GM12875 (cell line): ENCODE data around the gene ART1.

Experiments used
- H3K4me3 ChIP-seq: one replicate; pipeline ENCODE4 v1.5.1; 2011; ENCODE audit warnings: low read depth, low read length, control low read depth
- CTCF ChIP-seq: IDR thresholded peaks from 2 replicates; pipeline ENCODE4 v1.5.1; 2011; ENCODE audit warnings: low read depth, mild to moderate bottlenecking, control low read depth, inconsistent platforms, low read length, moderate library complexity, borderline replicate concordance; ENCODE audit not compliant: insufficient read depth

The ART1 gene

GRCh38 chr11:3635641-3636375 lies 9.1 kb upstream of the ART1 start:
- no peak for TF ChIP-seq CTCF

GRCh38 chr11:3637201-3637600 lies 7.7 kb upstream of the ART1 start:
- TF ChIP-seq CTCF: no peak
- no peak overlapping the region for H3K4me3 ChIP-seq

More at GRCh38 chr11:3635641-3636375, 9.1 kb upstream of the ART1 start:
- no peak overlapping the region for H3K4me3 ChIP-seq

GRCh38 chr11:3638513-3638912 lies 6.4 kb upstream of the ART1 start:
- H3K4me3 ChIP-seq: no peak overlapping the region
- no peak for TF ChIP-seq CTCF

GRCh38 chr11:3639841-3640240 lies 5.1 kb upstream of the ART1 start:
- no peak overlapping the region for H3K4me3 ChIP-seq
- no peak for TF ChIP-seq CTCF

- no peak for TF ChIP-seq CTCF
- no peak overlapping the region for H3K4me3 ChIP-seq
These were observed 3.7 kb upstream of the ART1 start for GRCh38 chr11:3641191-3641590.

- H3K4me3 ChIP-seq: no peak within 1 kb of the TSS
- TF ChIP-seq CTCF: no peak
These were observed 3.2 kb upstream of the ART1 start, which contains the start of gene ART5 for GRCh38 chr11:3641701-3642070. Gene ART5, minus strand, starts transcription at chr11:3641992. Its CDS starts 130 bp downstream, at chr11:3641862.
